Measurements from ENCODE around the gene CLHC1.

CLHC1 gene

GRCh38 chr2:55155764-55156281 is 76.3 kb downstream of the CLHC1 start:
- H3K36me3 ChIP-seq (ENCODE audit: control insufficient read depth in 2 of 2, insufficient read depth in 1 of 2, low read length in 2 of 2) = no peaks in the 10 kb centered on the region
- ChIA-PET CTCF (interaction anchor here (0.6 to 1.5 kb wide), 4 partner anchors 13 to 86 kb away, joined by 4 to 8 read pairs (median 4); no protein-coding TSS in a partner anchor), POLR2A (interaction anchor here (0.6 kb wide), 2 partner anchors 105 to 1037 kb away, joined by 3 to 7 read pairs; partner anchors contain the start of gene RTN4)
- no peaks in the 10 kb centered on the region for H3K9me3 ChIP-seq (ENCODE audit: control insufficient read depth, insufficient read depth, low read depth, low read length)
- TF ChIP-seq YY1 (tag by site-specific recombination; IDR thresholded peaks at IDR 0.05) = no peak
- no peak for TF ChIP-seq ZNF132 (tag by site-specific recombination; IDR thresholded peaks at IDR 0.05; ENCODE audit: borderline replicate concordance)
- TF ChIP-seq ZNF416 (tag by site-specific recombination; IDR thresholded peaks at IDR 0.05) = no peak
- no peak for TF ChIP-seq ZNF112 (tag by site-specific recombination; IDR thresholded peaks at IDR 0.05)
- TF ChIP-seq KLF9 (tag by site-specific recombination; IDR thresholded peaks at IDR 0.05; ENCODE audit: low read depth) = no peak
- TF ChIP-seq ZNF555 (tag by site-specific recombination; conservative IDR thresholded peaks at IDR 0.05) = no peak
- peaks cover 5% of the 10 kb centered on the region; the same call in 1 of the 2 replicates for H3K4me1 ChIP-seq (ENCODE audit: control insufficient read depth, insufficient read depth, low read length)
- no peak overlapping the region for H3K27ac ChIP-seq (ENCODE audit: extremely low read depth, low read depth, low read length)
- no peak overlapping the region for H3K4me3 ChIP-seq (ENCODE audit: low read depth, low read length)

GRCh38 chr2:55155206-55155605 is 76.9 kb downstream of the CLHC1 start:
- H3K36me3 ChIP-seq (ENCODE audit: control insufficient read depth in 2 of 2, insufficient read depth in 1 of 2, low read length in 2 of 2) = no peaks in the 10 kb centered on the region
- H3K4me1 ChIP-seq (ENCODE audit: control insufficient read depth, insufficient read depth, low read length) = peaks cover 5% of the 10 kb centered on the region; the same call in 1 of the 2 replicates
- TF ChIP-seq ZIC2 (tag by site-specific recombination; IDR thresholded peaks at IDR 0.05) = no peak
- no peak overlapping the region for H3K4me3 ChIP-seq (ENCODE audit: low read depth, low read length)
- CTCF ChIA-PET = interaction anchor here (1.0 to 1.5 kb wide), 2 partner anchors 13 to 16 kb away, joined by 4 to 8 read pairs; no protein-coding TSS in a partner anchor
- POLR2A ChIA-PET = no interaction called here
- no peaks in the 10 kb centered on the region for H3K9me3 ChIP-seq (ENCODE audit: control insufficient read depth, insufficient read depth, low read depth, low read length)
- H3K27ac ChIP-seq (ENCODE audit: extremely low read depth, low read depth, low read length) = no peak overlapping the region

GRCh38 chr2:55154525-55155030 is 77.5 kb downstream of the CLHC1 start:
- no peaks in the 10 kb centered on the region for H3K36me3 ChIP-seq (ENCODE audit: control insufficient read depth in 2 of 2, insufficient read depth in 1 of 2, low read length in 2 of 2)
- POLR2A ChIA-PET = no interaction called here
- H3K4me1 ChIP-seq (ENCODE audit: control insufficient read depth, insufficient read depth, low read length) = peaks cover 5% of the 10 kb centered on the region; the same call in 1 of the 2 replicates
- H3K9me3 ChIP-seq (ENCODE audit: control insufficient read depth, insufficient read depth, low read depth, low read length) = no peaks in the 10 kb centered on the region
- no peak for TF ChIP-seq ZNF2 (tag by site-specific recombination; IDR thresholded peaks at IDR 0.05)
- TF ChIP-seq ZNF560 (tag by site-specific recombination; IDR thresholded peaks at IDR 0.05; ENCODE audit: borderline replicate concordance) = no peak
- TF ChIP-seq ZNF639 (tag by site-specific recombination; IDR thresholded peaks at IDR 0.05) = no peak
- no peak for TF ChIP-seq ZFHX2 (tag by site-specific recombination; conservative IDR thresholded peaks at IDR 0.05)
- TF ChIP-seq ZNF112 (tag by site-specific recombination; IDR thresholded peaks at IDR 0.05) = no peak
- no peak for TF ChIP-seq ZNF530 (tag by site-specific recombination; IDR thresholded peaks at IDR 0.05; ENCODE audit: low read depth)
- no peak for TF ChIP-seq ZNF114 (tag by site-specific recombination; IDR thresholded peaks at IDR 0.05)
- TF ChIP-seq ZNF324 (tag by site-specific recombination; IDR thresholded peaks at IDR 0.05) = no peak
- TF ChIP-seq ZNF791 (tag by site-specific recombination; IDR thresholded peaks at IDR 0.05) = no peak
- TF ChIP-seq ZNF366 (tag by site-specific recombination; conservative IDR thresholded peaks at IDR 0.05) = no peak
- no peak overlapping the region for H3K27ac ChIP-seq (ENCODE audit: extremely low read depth, low read depth, low read length)
- H3K4me3 ChIP-seq (ENCODE audit: low read depth, low read length) = no peak overlapping the region
- CTCF ChIA-PET = interaction anchor here (0.7 to 1.4 kb wide), 3 partner anchors 14 to 97 kb away, joined by 3 to 6 read pairs (median 4); no protein-coding TSS in a partner anchor

GRCh38 chr2:55153584-55154299 is 78.4 kb downstream of the CLHC1 start:
- peaks cover 5% of the 10 kb centered on the region; the same call in 1 of the 2 replicates for H3K4me1 ChIP-seq (ENCODE audit: control insufficient read depth, insufficient read depth, low read length)
- no peaks in the 10 kb centered on the region for H3K9me3 ChIP-seq (ENCODE audit: control insufficient read depth, insufficient read depth, low read depth, low read length)
- ChIA-PET POLR2A (no interaction called here), CTCF (interaction anchor here (0.7 to 1.4 kb wide), 3 partner anchors 14 to 96 kb away, joined by 3 to 6 read pairs (median 4); no protein-coding TSS in a partner anchor)
- no peak overlapping the region for H3K4me3 ChIP-seq (ENCODE audit: low read depth, low read length)
- no peaks in the 10 kb centered on the region for H3K36me3 ChIP-seq (ENCODE audit: control insufficient read depth in 2 of 2, insufficient read depth in 1 of 2, low read length in 2 of 2)
- no peak overlapping the region for H3K27ac ChIP-seq (ENCODE audit: extremely low read depth, low read depth, low read length)
- TF ChIP-seq BCL11A (tag by site-specific recombination; IDR thresholded peaks at IDR 0.05; ENCODE audit: low read depth) (no peak), ZNF146 (tag by site-specific recombination; IDR thresholded peaks at IDR 0.05) (no peak), ZNF37A (tag by site-specific recombination; IDR thresholded peaks at IDR 0.05) (no peak), ZNF843 (tag by site-specific recombination; IDR thresholded peaks at IDR 0.05) (no peak), ZNF488 (tag by site-specific recombination; IDR thresholded peaks at IDR 0.05) (no peak), ZNF311 (tag by site-specific recombination; IDR thresholded peaks at IDR 0.05; ENCODE audit: borderline replicate concordance) (no peak), ZSCAN18 (tag by site-specific recombination; IDR thresholded peaks at IDR 0.05) (no peak), ZNF140 (tag by site-specific recombination; IDR thresholded peaks at IDR 0.05) (no peak)

Measured in HEK293 (cell line).